ENCODE results near the gene RPS6KA1. TPM values are rescaled to one million over a fixed set of nuclear protein-coding genes. Genes with fewer than 3 reads are reported as not detected.
"Not testable (repeated sequence)": the region's sequence is repeated elsewhere in the genome, so short reads cannot be mapped to it uniquely, and the experiment has no call there.

Gene RPS6KA1
- total RNA-seq, 4 donors from 2014 or later = 34.1 to 72.6 (median 38.2) TPM

- WGBS, 2 donors = 28 to 43% methylated on average over 4 of the region's 4 CpGs
- intact Hi-C loops (cut with DNase I; ENCODE audit: low total_unique reads) = no loop called here
- H3K4me3 ChIP-seq (ENCODE audit: low read depth, poor library complexity, severe bottlenecking) = no peak overlapping the region
- no peak for DNase-seq (ENCODE audit: low spot score in 2 of 2)
- TF ChIP-seq POLR2A (IDR thresholded peaks at IDR 0.05) = no peak
- TF ChIP-seq CTCF (IDR thresholded peaks at IDR 0.05) = no peak
Observed at GRCh38 chr1:26496861-26497260, 32.7 kb upstream of the RPS6KA1 start.

- intact Hi-C loops (cut with DNase I; ENCODE audit: low total_unique reads) = no loop called here
- no peak overlapping the region for H3K4me3 ChIP-seq (ENCODE audit: low read depth, poor library complexity, severe bottlenecking)
- no peak for TF ChIP-seq CTCF (IDR thresholded peaks at IDR 0.05)
- no peak for TF ChIP-seq POLR2A (IDR thresholded peaks at IDR 0.05)
- no peak for DNase-seq (ENCODE audit: low spot score in 2 of 2)
- WGBS, 2 donors = 89 to 90% methylated on average over 7 of the region's 7 CpGs
Observed at GRCh38 chr1:26498894-26499293, 30.7 kb upstream of the RPS6KA1 start.

- peak overlapping the region; percentile 61 for H3K4me3 ChIP-seq (ENCODE audit: low read depth, poor library complexity, severe bottlenecking)
- intact Hi-C loops (cut with DNase I; ENCODE audit: low total_unique reads) = no loop called here
- DNase-seq (ENCODE audit: low spot score in 2 of 2) = peak; percentile 82 to 98
- TF ChIP-seq POLR2A (IDR thresholded peaks at IDR 0.05) (no peak), CTCF (IDR thresholded peaks at IDR 0.05) (no peak)
- WGBS, 2 donors = 1 to 2% methylated on average over 28 to 70 of the region's 74 CpGs
Observed at GRCh38 chr1:26500488-26501175, 28.9 kb upstream of the RPS6KA1 start.

- intact Hi-C loops (cut with DNase I; ENCODE audit: low total_unique reads); H3K4me3 ChIP-seq (ENCODE audit: low read depth, poor library complexity, severe bottlenecking); DNase-seq (ENCODE audit: low spot score in 2 of 2): not testable (repeated sequence)
- 70% methylated on average over 2 of the region's 2 CpGs for WGBS, 2 donors
Observed at GRCh38 chr1:26510711-26511110, 18.9 kb upstream of the RPS6KA1 start.

GRCh38 chr1:26515836-26516235 is 13.7 kb upstream of the RPS6KA1 start:
- DNase-seq (ENCODE audit: low spot score in 2 of 2); intact Hi-C loops (cut with DNase I; ENCODE audit: low total_unique reads); H3K4me3 ChIP-seq (ENCODE audit: low read depth, poor library complexity, severe bottlenecking): not testable (repeated sequence)
- 67 to 83% methylated on average over 4 of the region's 4 CpGs for WGBS, 2 donors

- H3K4me3 ChIP-seq (ENCODE audit: low read depth, poor library complexity, severe bottlenecking) = no peak overlapping the region
- no peak for DNase-seq (ENCODE audit: low spot score in 2 of 2)
- no peak for TF ChIP-seq CTCF (IDR thresholded peaks at IDR 0.05)
- TF ChIP-seq POLR2A (IDR thresholded peaks at IDR 0.05) = no peak
- intact Hi-C loops (cut with DNase I; ENCODE audit: low total_unique reads) = no loop called here
- WGBS, 2 donors = 68 to 72% methylated on average over 4 of the region's 4 CpGs
Observed at GRCh38 chr1:26516987-26517765, 12.4 kb upstream of the RPS6KA1 start.

GRCh38 chr1:26517766-26518049 is 11.9 kb upstream of the RPS6KA1 start:
- DNase-seq (ENCODE audit: low spot score in 2 of 2) = no peak
- no peak overlapping the region for H3K4me3 ChIP-seq (ENCODE audit: low read depth, poor library complexity, severe bottlenecking)
- TF ChIP-seq POLR2A (IDR thresholded peaks at IDR 0.05) = no peak
- TF ChIP-seq CTCF (IDR thresholded peaks at IDR 0.05) = no peak
- intact Hi-C loops (cut with DNase I; ENCODE audit: low total_unique reads) = no loop called here
- WGBS, 2 donors = 90 to 94% methylated on average over 1 of the region's 1 CpG
